SIG-M5 (cell line): ENCODE results near the gene TRMT44.

Experiments used
- DNase-seq: peaks from one replicate; lab custom pipeline; 2025; lab: John Stamatoyannopoulos, UW

TRMT44 gene

DNA sequence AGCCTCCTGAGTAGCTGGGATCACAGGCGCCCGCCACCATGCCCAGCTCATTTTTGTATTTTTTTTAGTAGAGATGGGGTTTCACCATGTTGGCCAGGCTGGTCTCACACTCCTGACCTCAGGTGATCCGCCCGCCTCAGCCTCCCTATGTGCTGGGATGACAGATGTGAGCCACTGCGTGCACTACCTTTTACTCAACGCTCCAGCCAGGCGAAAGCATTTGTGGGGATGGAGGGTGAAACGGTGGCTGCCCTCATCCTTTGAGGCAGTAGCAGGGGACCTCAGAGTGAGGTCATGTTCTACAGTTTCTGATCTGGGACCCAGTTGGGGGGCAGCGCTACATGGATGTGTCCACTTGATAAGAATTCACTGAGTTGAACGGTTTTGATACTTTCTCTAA, 73.8 kb downstream of the TRMT44 start:
- no peak for DNase-seq

- no peak for DNase-seq
Measured at GRCh38 chr4:8515316-8516060, 74.9 kb downstream of the TRMT44 start.

- DNase-seq = no peak
Measured at GRCh38 chr4:8516061-8516573, 75.5 kb downstream of the TRMT44 start.

GRCh38 chr4:8516996-8517550, 76.5 kb downstream of the TRMT44 start:
- DNase-seq = no peak

DNA sequence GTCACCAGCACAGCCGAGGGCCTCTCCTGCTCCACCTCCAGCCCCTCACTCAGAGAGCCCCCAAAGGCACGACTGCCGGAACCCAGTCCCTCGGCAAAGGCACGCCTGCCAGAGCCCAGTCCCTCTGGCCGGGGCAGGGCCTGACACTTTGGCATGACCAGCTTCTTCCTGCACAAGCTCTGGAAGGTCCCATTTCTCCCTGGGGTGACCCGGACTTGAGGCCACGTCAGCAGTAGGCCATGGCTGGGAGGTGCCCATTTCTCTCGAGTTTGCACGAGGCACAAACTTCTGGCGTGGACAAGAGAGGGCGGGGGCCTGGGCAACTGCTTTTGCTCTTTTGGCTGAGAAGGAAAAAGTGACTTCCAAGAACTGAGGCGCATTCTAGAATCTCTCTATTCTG, 77.4 kb downstream of the TRMT44 start:
- DNase-seq = no peak

DNA sequence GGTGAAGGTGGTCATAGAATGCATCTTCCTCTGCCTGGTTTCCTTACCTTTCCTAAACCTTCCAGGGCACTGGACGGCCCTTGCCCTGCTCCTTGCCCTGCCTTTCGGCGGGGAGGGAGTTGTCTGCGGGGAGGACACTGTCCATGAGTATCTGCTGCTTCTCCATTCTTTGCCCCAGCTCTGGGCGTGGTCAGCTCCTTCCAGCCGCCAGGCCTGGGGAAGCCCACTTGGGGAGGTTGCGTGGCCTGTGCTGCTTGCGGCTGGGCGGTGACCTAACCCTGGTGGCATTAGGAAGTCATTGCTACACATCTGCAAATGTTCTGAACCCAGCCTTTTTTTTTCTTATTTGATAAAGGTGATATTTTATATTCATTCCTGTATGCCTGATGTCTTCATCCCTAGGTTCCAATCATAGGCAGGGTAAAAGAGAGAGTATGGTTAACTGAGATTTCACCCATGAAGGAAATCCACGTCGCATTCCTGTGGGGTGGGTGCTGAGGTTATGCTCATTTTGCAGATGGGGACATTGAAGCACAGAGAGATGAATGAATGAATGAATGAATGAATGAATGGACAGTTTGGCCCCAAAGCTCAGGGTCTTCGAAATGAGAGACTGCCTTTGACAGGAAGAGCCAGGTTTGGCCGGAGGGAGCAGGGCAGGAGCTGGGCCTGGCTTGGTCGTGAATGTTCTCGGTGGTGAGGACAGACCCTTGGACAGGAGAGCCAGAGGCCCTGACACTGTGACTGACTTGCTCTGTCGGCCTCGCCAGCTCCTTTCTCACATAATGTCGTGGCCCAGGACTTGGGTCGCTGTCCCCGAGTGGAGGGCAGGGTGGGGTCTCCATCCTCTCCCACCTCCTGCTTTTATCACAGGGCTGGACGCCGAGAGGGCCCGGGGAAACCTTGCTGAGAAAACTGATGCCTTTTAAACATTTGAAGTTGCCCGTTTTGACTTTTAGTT, 81.9 kb downstream of the TRMT44 start:
- DNase-seq = no peak

GRCh38 chr4:8523175-8523574, 82.6 kb downstream of the TRMT44 start:
- no peak for DNase-seq

GRCh38 chr4:8523766-8524165, 83.2 kb downstream of the TRMT44 start:
- DNase-seq = no peak

DNA sequence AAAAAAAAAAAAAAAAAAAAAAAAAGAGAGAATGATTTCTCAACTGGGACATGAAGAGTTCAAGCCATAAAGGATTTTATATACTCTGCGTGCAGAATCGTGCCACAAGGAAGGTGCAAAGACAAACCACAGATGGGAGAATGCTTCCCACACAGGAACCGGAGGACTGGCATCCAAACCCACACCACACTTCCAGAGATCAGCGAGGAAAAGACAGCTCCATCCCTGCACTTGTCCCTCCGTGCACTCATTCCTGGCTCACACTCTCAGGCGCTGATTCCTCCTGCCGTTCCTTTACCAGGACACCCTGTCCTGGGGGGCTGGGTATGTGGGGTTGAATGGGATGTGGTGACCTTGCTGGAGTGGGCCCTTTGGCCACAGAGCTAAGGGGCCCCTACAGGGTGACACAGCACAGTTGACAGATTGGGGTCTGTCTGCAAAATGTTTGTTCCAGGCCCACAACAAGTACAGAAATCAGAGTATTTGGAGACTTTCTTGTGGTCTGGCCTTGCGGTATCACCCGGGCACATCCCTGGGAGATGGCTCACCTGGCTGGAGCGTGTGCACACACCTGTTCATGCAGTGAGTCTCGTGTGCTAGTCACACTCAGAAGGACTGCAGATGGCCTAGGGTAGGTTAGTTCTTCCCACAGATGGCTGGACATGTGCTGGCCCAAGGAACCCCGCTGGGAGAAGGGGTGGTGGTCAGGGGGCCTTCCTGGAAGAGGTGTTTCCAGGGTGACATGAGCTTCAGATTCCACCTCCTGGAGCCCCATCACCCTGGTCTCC, 84.2 kb downstream of the TRMT44 start:
- no peak for DNase-seq

DNA sequence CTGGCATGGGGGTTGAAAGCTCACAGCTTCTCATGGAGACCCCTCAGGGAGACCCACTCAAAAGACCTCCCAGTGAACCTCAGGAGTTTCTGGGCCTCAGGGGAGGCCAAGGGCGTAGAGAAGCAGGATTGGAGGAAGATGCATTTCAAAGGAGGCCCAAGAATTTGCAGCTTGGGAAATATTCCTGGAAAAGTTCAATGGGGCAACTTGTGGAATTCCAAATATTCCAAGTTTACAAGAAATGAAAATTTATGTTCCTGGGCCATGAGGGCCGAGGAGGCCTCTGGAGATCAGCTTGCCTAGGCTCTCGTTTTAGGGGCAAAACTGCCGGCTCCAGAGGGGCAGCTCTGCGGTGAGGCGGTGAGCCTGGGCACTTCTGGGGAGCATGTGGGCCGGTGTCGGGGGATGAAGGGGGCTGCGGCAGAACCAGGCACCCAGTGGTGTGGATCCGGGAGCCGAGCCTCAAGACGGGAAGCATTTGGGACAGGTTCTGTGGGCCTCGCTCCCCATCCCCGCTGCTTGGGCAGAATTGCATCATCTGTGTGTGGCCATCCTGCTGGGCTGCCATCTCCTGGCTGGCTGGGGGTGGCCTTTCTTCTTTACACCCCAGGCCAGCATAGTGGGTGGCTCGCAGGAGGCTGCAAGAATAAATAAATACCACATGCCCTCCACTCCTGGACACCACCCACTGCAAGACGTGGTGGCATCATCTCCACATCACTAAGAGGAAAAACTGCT, 85.0 kb downstream of the TRMT44 start:
- DNase-seq = no peak
